ENCODE data around the gene CASTOR1.

Gene CASTOR1

DNA sequence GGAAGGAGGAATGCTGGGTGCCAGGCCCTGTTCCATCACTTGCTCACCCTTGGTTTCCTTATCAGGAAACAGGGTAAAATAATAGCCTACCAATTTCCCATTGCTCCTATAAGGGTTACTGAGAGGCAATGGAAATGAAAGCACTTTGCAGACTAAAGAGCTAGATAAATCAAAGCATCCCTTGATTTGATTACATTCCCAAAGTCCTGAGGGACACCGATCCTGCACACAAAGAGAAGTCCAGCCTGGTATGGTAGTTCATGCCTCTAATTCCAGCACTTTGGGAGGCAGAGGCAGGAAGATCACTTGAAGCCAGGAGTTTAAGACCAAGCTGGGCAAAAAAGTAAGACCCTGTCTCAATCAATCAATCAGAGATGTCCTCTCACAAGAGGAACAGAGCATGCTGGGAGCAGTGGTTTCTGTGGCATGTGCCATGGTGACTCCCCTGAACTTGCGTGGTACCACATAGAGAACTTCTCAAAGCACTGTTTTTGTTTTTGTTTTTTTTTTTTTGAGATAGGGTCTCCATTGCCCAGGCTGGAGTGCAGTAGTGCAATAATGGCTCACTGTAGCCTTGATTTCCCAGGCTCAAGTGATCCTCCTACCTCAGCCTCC, 26.8 kb upstream of the CASTOR1 start (continued):
- TF ChIP-seq, protein P1, sequence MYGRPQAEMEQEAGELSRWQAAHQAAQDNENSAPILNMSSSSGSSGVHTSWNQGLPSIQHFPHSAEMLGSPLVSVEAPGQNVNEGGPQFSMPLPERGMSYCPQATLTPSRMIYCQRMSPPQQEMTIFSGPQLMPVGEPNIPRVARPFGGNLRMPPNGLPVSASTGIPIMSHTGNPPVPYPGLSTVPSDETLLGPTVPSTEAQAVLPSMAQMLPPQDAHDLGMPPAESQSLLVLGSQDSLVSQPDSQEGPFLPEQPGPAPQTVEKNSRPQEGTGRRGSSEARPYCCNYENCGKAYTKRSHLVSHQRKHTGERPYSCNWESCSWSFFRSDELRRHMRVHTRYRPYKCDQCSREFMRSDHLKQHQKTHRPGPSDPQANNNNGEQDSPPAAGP (tag by site-specific recombination; IDR thresholded peaks at IDR 0.05), result no peak
- TF ChIP-seq, protein P2, sequence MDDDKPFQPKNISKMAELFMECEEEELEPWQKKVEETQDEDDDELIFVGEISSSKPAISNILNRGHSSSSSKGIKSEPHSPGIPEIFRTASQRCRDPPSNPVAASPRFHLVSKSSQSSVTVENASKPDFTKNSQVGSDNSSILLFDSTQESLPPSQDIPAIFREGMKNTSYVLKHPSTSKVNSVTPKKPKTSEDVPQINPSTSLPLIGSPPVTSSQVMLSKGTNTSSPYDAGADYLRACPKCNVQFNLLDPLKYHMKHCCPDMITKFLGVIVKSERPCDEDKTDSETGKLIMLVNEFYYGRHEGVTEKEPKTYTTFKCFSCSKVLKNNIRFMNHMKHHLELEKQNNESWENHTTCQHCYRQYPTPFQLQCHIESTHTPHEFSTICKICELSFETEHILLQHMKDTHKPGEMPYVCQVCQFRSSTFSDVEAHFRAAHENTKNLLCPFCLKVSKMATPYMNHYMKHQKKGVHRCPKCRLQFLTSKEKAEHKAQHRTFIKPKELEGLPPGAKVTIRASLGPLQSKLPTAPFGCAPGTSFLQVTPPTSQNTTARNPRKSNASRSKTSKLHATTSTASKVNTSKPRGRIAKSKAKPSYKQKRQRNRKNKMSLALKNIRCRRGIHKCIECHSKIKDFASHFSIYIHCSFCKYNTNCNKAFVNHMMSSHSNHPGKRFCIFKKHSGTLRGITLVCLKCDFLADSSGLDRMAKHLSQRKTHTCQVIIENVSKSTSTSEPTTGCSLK (tag by site-specific recombination; IDR thresholded peaks at IDR 0.05), result no peak
- TF ChIP-seq ZEB2 (tag by site-specific recombination; IDR thresholded peaks at IDR 0.05) (no peak), ZNF114 (tag by site-specific recombination; IDR thresholded peaks at IDR 0.05) (no peak), ZNF292 (tag by site-specific recombination; IDR thresholded peaks at IDR 0.05; ENCODE audit: borderline replicate concordance, low read depth) (no peak), ZFHX2 (tag by site-specific recombination; conservative IDR thresholded peaks at IDR 0.05) (no peak), ZNF221 (tag by site-specific recombination; IDR thresholded peaks at IDR 0.05; ENCODE audit: borderline replicate concordance) (no peak), ZNF394 (tag by site-specific recombination; IDR thresholded peaks at IDR 0.05; ENCODE audit: borderline replicate concordance) (no peak), SP7 (tag by site-specific recombination; IDR thresholded peaks at IDR 0.05) (no peak)
- TF ChIP-seq, protein P3, sequence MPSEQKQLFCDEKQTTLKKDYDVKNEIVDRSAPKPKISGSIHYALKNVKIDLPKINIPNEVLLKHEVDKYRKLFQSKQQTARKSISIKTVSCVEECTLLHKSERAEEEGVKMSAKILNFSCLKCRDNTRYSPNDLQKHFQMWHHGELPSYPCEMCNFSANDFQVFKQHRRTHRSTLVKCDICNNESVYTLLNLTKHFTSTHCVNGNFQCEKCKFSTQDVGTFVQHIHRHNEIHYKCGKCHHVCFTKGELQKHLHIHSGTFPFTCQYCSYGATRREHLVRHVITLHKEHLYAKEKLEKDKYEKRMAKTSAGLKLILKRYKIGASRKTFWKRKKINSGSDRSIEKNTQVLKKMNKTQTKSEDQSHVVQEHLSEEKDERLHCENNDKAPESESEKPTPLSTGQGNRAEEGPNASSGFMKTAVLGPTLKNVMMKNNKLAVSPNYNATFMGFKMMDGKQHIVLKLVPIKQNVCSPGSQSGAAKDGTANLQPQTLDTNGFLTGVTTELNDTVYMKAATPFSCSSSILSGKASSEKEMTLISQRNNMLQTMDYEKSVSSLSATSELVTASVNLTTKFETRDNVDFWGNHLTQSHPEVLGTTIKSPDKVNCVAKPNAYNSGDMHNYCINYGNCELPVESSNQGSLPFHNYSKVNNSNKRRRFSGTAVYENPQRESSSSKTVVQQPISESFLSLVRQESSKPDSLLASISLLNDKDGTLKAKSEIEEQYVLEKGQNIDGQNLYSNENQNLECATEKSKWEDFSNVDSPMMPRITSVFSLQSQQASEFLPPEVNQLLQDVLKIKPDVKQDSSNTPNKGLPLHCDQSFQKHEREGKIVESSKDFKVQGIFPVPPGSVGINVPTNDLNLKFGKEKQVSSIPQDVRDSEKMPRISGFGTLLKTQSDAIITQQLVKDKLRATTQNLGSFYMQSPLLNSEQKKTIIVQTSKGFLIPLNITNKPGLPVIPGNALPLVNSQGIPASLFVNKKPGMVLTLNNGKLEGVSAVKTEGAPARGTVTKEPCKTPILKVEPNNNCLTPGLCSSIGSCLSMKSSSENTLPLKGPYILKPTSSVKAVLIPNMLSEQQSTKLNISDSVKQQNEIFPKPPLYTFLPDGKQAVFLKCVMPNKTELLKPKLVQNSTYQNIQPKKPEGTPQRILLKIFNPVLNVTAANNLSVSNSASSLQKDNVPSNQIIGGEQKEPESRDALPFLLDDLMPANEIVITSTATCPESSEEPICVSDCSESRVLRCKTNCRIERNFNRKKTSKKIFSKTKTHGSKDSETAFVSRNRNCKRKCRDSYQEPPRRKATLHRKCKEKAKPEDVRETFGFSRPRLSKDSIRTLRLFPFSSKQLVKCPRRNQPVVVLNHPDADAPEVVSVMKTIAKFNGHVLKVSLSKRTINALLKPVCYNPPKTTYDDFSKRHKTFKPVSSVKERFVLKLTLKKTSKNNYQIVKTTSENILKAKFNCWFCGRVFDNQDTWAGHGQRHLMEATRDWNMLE (tag by site-specific recombination; conservative IDR thresholded peaks at IDR 0.05; ENCODE audit: low read depth), result no peak
- TF ChIP-seq, protein P4, sequence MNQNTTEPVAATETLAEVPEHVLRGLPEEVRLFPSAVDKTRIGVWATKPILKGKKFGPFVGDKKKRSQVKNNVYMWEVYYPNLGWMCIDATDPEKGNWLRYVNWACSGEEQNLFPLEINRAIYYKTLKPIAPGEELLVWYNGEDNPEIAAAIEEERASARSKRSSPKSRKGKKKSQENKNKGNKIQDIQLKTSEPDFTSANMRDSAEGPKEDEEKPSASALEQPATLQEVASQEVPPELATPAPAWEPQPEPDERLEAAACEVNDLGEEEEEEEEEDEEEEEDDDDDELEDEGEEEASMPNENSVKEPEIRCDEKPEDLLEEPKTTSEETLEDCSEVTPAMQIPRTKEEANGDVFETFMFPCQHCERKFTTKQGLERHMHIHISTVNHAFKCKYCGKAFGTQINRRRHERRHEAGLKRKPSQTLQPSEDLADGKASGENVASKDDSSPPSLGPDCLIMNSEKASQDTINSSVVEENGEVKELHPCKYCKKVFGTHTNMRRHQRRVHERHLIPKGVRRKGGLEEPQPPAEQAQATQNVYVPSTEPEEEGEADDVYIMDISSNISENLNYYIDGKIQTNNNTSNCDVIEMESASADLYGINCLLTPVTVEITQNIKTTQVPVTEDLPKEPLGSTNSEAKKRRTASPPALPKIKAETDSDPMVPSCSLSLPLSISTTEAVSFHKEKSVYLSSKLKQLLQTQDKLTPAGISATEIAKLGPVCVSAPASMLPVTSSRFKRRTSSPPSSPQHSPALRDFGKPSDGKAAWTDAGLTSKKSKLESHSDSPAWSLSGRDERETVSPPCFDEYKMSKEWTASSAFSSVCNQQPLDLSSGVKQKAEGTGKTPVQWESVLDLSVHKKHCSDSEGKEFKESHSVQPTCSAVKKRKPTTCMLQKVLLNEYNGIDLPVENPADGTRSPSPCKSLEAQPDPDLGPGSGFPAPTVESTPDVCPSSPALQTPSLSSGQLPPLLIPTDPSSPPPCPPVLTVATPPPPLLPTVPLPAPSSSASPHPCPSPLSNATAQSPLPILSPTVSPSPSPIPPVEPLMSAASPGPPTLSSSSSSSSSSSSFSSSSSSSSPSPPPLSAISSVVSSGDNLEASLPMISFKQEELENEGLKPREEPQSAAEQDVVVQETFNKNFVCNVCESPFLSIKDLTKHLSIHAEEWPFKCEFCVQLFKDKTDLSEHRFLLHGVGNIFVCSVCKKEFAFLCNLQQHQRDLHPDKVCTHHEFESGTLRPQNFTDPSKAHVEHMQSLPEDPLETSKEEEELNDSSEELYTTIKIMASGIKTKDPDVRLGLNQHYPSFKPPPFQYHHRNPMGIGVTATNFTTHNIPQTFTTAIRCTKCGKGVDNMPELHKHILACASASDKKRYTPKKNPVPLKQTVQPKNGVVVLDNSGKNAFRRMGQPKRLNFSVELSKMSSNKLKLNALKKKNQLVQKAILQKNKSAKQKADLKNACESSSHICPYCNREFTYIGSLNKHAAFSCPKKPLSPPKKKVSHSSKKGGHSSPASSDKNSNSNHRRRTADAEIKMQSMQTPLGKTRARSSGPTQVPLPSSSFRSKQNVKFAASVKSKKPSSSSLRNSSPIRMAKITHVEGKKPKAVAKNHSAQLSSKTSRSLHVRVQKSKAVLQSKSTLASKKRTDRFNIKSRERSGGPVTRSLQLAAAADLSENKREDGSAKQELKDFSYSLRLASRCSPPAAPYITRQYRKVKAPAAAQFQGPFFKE (tag by site-specific recombination; IDR thresholded peaks at IDR 0.05; ENCODE audit: borderline replicate concordance), result no peak
